Fibroblast of the aortic adventitia (primary cell): ENCODE data around the gene PI4KA. TPM values are rescaled to one million over a fixed set of nuclear protein-coding genes. Genes with fewer than 3 reads are reported as not detected.

Experiments
- DNase-seq: peaks from one replicate; pipeline ENCODE4 v3.0.0-alpha.2; 2010; ENCODE audit warnings: low read depth
- H3K4me3 ChIP-seq: 2 replicates; pipeline ENCODE4 v1.5.1; 2011; ENCODE audit warnings: low read depth, mild to moderate bottlenecking, control low read depth, low read length, moderate library complexity
- CTCF ChIP-seq: IDR thresholded peaks from 2 replicates; pipeline ENCODE4 v1.5.1; 2011; ENCODE audit warnings: mild to moderate bottlenecking, low read length, control low read depth, inconsistent platforms; ENCODE audit not compliant: insufficient read depth
- total RNA-seq: library from RNA; depleted of rRNA; stranded (reverse); fragments of >200 nt; gene quantifications from 2 replicates; pipeline ENCODE4 v1.2.3, GENCODE V29; 2012; ENCODE audit warnings: low replicate concordance

Gene PI4KA
- total RNA-seq, 1 donor, result 49.9 TPM

DNA sequence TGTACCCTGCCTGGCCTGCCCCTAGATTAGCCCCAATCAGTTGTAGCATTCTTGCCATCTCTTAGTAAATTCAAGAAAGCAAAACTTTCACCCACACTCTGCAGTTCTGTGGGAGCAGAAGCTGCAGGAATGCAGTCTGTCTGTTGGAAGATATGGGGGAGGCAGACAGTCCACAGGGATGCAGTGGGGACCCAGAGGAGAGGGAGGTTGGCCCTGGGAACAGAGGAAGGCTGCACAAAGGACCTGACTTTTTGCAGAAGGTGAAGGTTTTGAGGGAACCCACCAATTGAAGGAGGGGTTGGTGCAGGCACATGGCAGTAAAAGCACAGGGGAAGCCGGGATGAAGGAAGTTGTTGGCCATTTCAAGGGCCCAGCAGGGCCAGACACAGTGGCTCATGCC is 16.7 kb upstream of the PI4KA start:
- TF ChIP-seq CTCF, result no peak
- DNase-seq, result no peak
- H3K4me3 ChIP-seq, result no peak overlapping the region

- H3K4me3 ChIP-seq, result no peak overlapping the region
- DNase-seq, result no peak
- no peak for TF ChIP-seq CTCF
Measured at GRCh38 chr22:20873214-20873613, 14.6 kb upstream of the PI4KA start.

DNA sequence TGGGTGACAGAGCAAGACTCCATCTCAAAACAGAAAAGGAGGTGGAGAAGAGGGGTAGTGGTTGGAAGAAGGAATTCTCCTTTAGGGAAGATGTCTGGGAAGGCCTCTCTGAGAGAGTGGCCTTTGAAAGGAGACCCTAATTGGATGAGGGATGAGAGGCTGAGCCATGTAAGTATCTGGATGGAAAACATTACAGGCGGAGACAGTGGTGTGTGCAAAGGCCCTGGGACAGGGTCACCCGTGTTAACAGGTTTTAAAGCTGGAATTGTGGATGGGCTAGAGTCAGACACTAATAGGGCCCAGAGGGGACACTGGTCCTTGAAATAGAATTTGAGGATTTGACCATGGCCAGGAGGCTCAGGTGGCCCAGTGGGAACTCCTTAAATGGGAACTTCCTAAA is 10.6 kb upstream of the PI4KA start:
- no peak for DNase-seq
- TF ChIP-seq CTCF, result no peak
- H3K4me3 ChIP-seq, result no peak overlapping the region

DNA sequence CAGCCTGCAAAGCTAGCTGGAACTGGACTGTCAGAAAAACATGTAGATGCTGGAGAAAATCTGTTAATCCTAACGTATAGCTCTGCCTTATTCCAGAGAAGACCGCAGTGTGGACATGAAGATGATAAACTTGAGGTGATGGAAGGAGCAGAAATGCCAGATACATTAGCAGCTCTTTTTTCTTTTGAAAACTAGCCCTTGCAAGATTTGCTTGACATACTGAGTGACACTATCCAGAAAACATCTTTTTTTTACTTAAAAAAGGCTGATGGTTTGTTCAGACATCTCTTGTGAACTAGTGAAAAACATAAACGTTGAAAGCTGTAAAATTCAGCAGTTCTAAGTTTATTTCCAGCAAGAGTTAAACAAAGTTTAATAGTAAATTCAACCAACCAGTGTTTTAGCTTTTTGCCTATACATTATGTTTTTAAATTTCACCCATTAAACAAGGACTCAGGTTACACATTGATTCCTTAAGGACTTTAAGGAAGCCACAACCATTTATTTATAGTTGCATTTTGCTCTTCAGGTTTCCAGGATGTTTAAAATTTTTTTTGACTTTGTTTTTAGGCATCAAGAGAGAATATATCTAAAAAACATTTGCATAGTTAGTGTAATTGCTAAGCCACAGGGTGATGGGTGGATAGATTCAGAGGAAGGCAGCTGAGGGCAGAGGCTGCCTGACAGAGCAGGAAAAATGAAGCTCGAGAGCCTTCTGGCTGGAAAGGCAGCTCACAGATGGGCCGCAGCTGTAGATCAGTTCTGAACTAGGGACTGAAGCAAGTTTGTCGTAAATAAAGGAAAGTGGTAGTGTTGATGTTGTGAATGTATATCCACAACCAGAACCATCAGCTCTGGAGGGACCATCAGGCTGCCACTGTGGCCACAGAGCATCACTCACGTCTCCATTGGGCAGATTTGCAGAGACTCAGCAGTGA is 9.7 kb upstream of the PI4KA start:
- no peak for TF ChIP-seq CTCF
- H3K4me3 ChIP-seq, result no peak overlapping the region
- DNase-seq, result no peak

DNA sequence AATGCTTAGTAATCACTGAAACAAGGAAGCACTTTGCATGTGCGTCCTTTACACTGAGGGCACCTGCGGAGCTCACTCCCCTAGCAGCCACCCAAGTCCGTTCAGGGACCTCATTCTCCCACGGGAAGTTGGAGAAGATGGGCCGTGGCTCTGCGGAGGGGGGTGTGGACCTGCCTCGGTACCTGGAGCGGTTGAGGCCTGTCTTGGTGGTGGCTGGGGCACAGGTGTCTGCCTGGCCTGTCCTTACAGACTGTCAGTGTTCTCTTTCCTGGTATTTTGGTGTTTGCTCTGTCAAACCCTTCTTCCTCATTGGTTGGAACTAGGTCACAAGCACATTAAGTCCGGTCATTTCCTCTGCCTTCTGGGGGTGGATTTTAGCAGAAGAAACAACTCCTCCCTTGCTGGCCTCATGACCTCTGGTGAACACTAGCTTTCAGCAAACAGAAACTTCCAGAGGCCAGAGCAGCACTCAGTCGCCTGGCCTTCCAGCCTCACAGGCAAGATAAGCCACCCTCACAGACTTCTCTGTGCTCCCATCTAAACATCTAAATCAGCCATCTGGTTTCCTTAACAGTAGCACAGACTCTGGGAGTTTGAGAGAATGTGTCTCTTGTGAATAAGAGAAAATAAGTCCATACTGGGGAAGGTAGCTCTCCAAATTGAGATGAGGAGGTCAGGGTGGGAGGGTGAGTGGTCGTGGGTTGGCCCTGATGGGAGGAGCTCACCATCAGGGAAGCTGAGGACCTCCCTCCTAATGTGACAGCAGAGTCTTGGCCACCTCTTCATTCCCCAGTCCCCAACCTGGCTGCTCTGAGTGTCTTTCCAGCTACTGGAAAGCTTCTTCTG is 8.8 kb upstream of the PI4KA start:
- H3K4me3 ChIP-seq, result no peak overlapping the region
- peak; percentile 45 for DNase-seq
- no peak for TF ChIP-seq CTCF

DNA sequence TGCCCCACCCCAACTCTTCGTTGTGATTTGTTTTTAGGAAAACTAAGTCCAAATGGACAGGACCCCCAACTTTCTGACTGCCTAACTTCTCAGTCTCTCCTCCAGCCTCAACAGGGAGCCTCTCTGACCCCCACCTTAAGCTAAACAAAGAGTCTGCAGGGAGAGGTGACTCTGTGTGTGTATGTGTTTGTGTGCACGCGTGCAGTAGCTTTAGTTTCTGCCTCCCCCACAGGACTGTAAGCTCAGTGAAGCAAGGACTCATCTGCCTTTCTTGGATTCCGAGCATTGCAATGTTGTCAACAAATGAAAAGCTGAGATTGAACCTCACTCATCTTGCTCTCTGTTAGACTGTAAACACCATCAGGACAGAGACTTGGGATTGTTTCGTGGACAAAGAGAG is 8.1 kb upstream of the PI4KA start:
- no peak overlapping the region for H3K4me3 ChIP-seq
- no peak for DNase-seq
- TF ChIP-seq CTCF, result no peak
